H1 (cell line): ENCODE results near the gene PRKAR1B. TPM values are rescaled to one million over a fixed set of nuclear protein-coding genes. Genes with fewer than 3 reads are reported as not detected.
A peak's percentile ranks its signal among the peaks of the same experiment; 100 is the strongest.

Source experiments
- CTCF ChIA-PET: fragments of 300-600 bp; sonication (Branson Sonifier 250); formaldehyde crosslinking; loops from one replicate; lab custom pipeline; 2021; ENCODE audit not compliant: partially characterized antibody; lab: Charles Lee
- POLR2A ChIA-PET: fragments of 300-600 bp; sonication (Branson Sonifier 250); formaldehyde crosslinking; loops from one replicate; lab custom pipeline; 2021; ENCODE audit warnings: inconsistent platforms; ENCODE audit not compliant: partially characterized antibody; lab: Charles Lee
- DNase-seq, 2 experiments: peaks; one replicate each; pipeline versions ENCODE4 v3.0.0 to v3.0.0-alpha.2; 2010 to 2022; ENCODE audit warnings: low spot score in 2 of 2, low read depth in 1 of 2, mixed read lengths in 1 of 2
- FAIRE-seq: peaks from 2 replicates; lab custom pipeline; 2011; peaks lifted over from hg19 to GRCh38; lab: Jason Lieb, UNC
- H2AFZ ChIP-seq: 2 replicates; pipeline ENCODE4 v1.8.1; 2012; ENCODE audit warnings: low read length, inconsistent platforms
- H2AK5ac ChIP-seq: 2 replicates; pipeline ENCODE4 v1.6.1; 2013; ENCODE audit warnings: low read depth, low read length
- H2BK120ac ChIP-seq: replicated peaks from 2 replicates; pipeline ENCODE3; 2013; ENCODE audit warnings: low read depth, low read length, inconsistent platforms
- H2BK12ac ChIP-seq: 2 replicates; pipeline ENCODE4 v1.6.1; 2013; ENCODE audit warnings: low read depth, low read length
- H2BK15ac ChIP-seq: 2 replicates; pipeline ENCODE4 v1.6.1; 2013; ENCODE audit warnings: low read length
- H2BK20ac ChIP-seq: 2 replicates; pipeline ENCODE4 v1.6.1; 2013; ENCODE audit warnings: low read length
- H2BK5ac ChIP-seq: 2 replicates; pipeline ENCODE4 v1.6.1; 2013; ENCODE audit warnings: low read depth, low read length
- H3K14ac ChIP-seq: 2 replicates; pipeline ENCODE4 v1.6.1; 2013; ENCODE audit warnings: inconsistent platforms; ENCODE audit not compliant: insufficient read length
- H3K18ac ChIP-seq: 2 replicates; pipeline ENCODE4 v1.6.1; 2013; ENCODE audit warnings: low read length; ENCODE audit errors: extremely low read depth
- H3K23ac ChIP-seq: 2 replicates; pipeline ENCODE4 v1.6.1; 2013; ENCODE audit warnings: inconsistent platforms; ENCODE audit not compliant: insufficient read length
- H3K23me2 ChIP-seq: 2 replicates; pipeline ENCODE4 v1.6.1; 2013; ENCODE audit warnings: low read depth, low read length
- H3K27ac ChIP-seq: 2 replicates; pipeline ENCODE4 v1.6.1; 2011; ENCODE audit warnings: low read depth, low read length, inconsistent platforms
- H3K27me3 ChIP-seq, 4 experiments: replicated peaks in 1 of 4; 1 replicate in 1 of 4; 2 replicates in 3 of 4; pipeline versions ENCODE4 v1.6.1 to v1.8.1; 2011 to 2013; ENCODE audit warnings: low read length in 3 of 4, mild to moderate bottlenecking in 3 of 4, inconsistent platforms in 2 of 4, mixed read lengths in 2 of 4, moderate library complexity in 1 of 4; ENCODE audit not compliant: control insufficient read depth in 3 of 4, insufficient read depth in 3 of 4; ENCODE audit errors: extremely low read depth in 1 of 4
- H3K36me3 ChIP-seq, 4 experiments: 2 replicates each; pipeline versions ENCODE4 v1.6.1 to v1.8.1; 2011 to 2013; ENCODE audit warnings: mild to moderate bottlenecking in 4 of 4, low read length in 3 of 4, moderate library complexity in 2 of 4, control low read depth in 1 of 4, inconsistent platforms in 1 of 4; ENCODE audit not compliant: insufficient read depth in 4 of 4, control insufficient read depth in 2 of 4
- H3K4ac ChIP-seq: replicated peaks from 2 replicates; pipeline ENCODE3; 2013; ENCODE audit warnings: low read length, low read depth, mixed read lengths, inconsistent platforms; ENCODE audit not compliant: insufficient read length
- H3K4me1 ChIP-seq, 4 experiments: replicated peaks in 1 of 4; 1 replicate in 1 of 4; 2 replicates in 3 of 4; pipeline versions ENCODE4 v1.6.1 to v1.8.1; 2011 to 2013; ENCODE audit warnings: low read length in 3 of 4, inconsistent platforms in 2 of 4, mixed read lengths in 1 of 4; ENCODE audit not compliant: insufficient read depth in 4 of 4, control insufficient read depth in 3 of 4
- H3K4me2 ChIP-seq, 2 experiments: 2 replicates each; pipeline versions ENCODE4 v1.6.1 to v1.8.1; 2011 to 2013; ENCODE audit warnings: low read depth in 2 of 2, low read length in 2 of 2, control low read depth in 1 of 2, inconsistent platforms in 1 of 2, mild to moderate bottlenecking in 1 of 2; ENCODE audit not compliant: insufficient read depth in 1 of 2
- H3K4me3 ChIP-seq, 4 experiments: fragments of 200-600, 300-600 bp in 1 of 4; sonication (generic), shearing (Covaris generic), sonication (Bioruptor Twin) in 1 of 4; 2 replicates each; pipeline versions ENCODE4 v1.5.1 to v1.8.1; 2011 to 2016; ENCODE audit warnings: low read length in 4 of 4, low read depth in 3 of 4, control low read depth in 2 of 4, inconsistent platforms in 2 of 4, mild to moderate bottlenecking in 2 of 4, mixed read lengths in 1 of 4, moderate library complexity in 1 of 4; ENCODE audit not compliant: insufficient read depth in 2 of 4; ENCODE audit errors: extremely low read depth in 1 of 4
- H3K56ac ChIP-seq: replicated peaks from 2 replicates; pipeline ENCODE3; 2013; ENCODE audit warnings: low read depth, mild to moderate bottlenecking, mixed read lengths, low read length, inconsistent platforms; ENCODE audit not compliant: insufficient read length
- H3K79me1 ChIP-seq: 2 replicates; pipeline ENCODE4 v1.6.1; 2013; ENCODE audit warnings: low read depth, low read length, control low read depth
- H3K79me2 ChIP-seq, 2 experiments: 2 replicates each; pipeline versions ENCODE4 v1.6.1 to v1.8.1; 2012 to 2013; ENCODE audit warnings: low read length in 2 of 2, mild to moderate bottlenecking in 2 of 2, inconsistent platforms in 1 of 2; ENCODE audit not compliant: insufficient read depth in 2 of 2, control insufficient read depth in 1 of 2
- H3K9ac ChIP-seq, 4 experiments: replicated peaks in 1 of 4; 1 replicate in 1 of 4; 2 replicates in 3 of 4; pipeline versions ENCODE4 v1.6.1 to v1.8.1; 2011 to 2013; ENCODE audit warnings: low read depth in 3 of 4, low read length in 3 of 4, control low read depth in 2 of 4, mild to moderate bottlenecking in 2 of 4, moderate library complexity in 2 of 4, inconsistent platforms in 1 of 4; ENCODE audit errors: extremely low read depth in 1 of 4
- H3K9me3 ChIP-seq, 2 experiments: 2 replicates each; pipeline versions ENCODE4 v1.6.1 to v1.8.1; 2012 to 2013; ENCODE audit warnings: mild to moderate bottlenecking in 2 of 2, moderate library complexity in 2 of 2, control low read depth in 1 of 2, inconsistent platforms in 1 of 2, low read depth in 1 of 2, low read length in 1 of 2, mixed read lengths in 1 of 2; ENCODE audit not compliant: insufficient read depth in 2 of 2
- H4K20me1 ChIP-seq, 2 experiments: replicated peaks in 1 of 2; 2 replicates each; pipeline versions ENCODE3 to v1.8.1; 2011 to 2013; ENCODE audit warnings: inconsistent platforms in 2 of 2, low read length in 2 of 2, mild to moderate bottlenecking in 1 of 2; ENCODE audit not compliant: insufficient read depth in 2 of 2, control insufficient read depth in 1 of 2
- H4K5ac ChIP-seq: 2 replicates; pipeline ENCODE4 v1.6.1; 2013; ENCODE audit warnings: low read length, low read depth, mixed read lengths, inconsistent platforms; ENCODE audit not compliant: insufficient read length
- H4K8ac ChIP-seq: 2 replicates; pipeline ENCODE4 v1.8.0; 2013; ENCODE audit warnings: mild to moderate bottlenecking, moderate library complexity, low read length, inconsistent platforms; ENCODE audit not compliant: insufficient read depth; ENCODE audit errors: extremely low read depth
- H4K91ac ChIP-seq: replicated peaks from 2 replicates; pipeline ENCODE3; 2013; ENCODE audit warnings: low read length, mixed read lengths, inconsistent platforms; ENCODE audit not compliant: insufficient read length
- CTCF ChIP-seq, 3 experiments: IDR thresholded peaks; 1 replicate in 2 of 3; 2 replicates in 1 of 3; pipeline versions ENCODE4 v1.5.1 to v1.6.1; 2011; ENCODE audit warnings: low read length in 3 of 3, mild to moderate bottlenecking in 3 of 3, inconsistent platforms in 2 of 3, low read depth in 1 of 3, moderate library complexity in 1 of 3; ENCODE audit not compliant: insufficient read depth in 1 of 3; ENCODE audit errors: control extremely low read depth in 1 of 3
- NANOG ChIP-seq: IDR thresholded peaks from 2 replicates; pipeline ENCODE4 v1.6.1; 2011; ENCODE audit warnings: low read length, low read depth, mild to moderate bottlenecking, inconsistent platforms; ENCODE audit not compliant: insufficient read depth, poor library complexity, severe bottlenecking
- RAD21 ChIP-seq, 2 experiments: IDR thresholded peaks in 1 of 2; conservative IDR thresholded peaks in 1 of 2; 2 replicates each; pipeline ENCODE4 v1.6.1; 2011; ENCODE audit warnings: low read depth in 2 of 2, low read length in 2 of 2, improper control_type of control experiment in 1 of 2, inconsistent platforms in 1 of 2, mild to moderate bottlenecking in 1 of 2, moderate library complexity in 1 of 2
- WGBS, 2 experiments: shearing (Covaris generic) in 1 of 2; methylation state at CpG; one replicate each; pipeline versions ENCODE4 v1.1.6 to v1.1.7; 2013 to 2015; ENCODE audit warnings: low lambda C conversion rate in 2 of 2, mixed read lengths in 2 of 2, inconsistent platforms in 1 of 2, low coverage in 1 of 2, missing lambda C conversion rate in 1 of 2; ENCODE audit not compliant: insufficient replicate concordance in 2 of 2, insufficient coverage in 1 of 2, insufficient read length in 1 of 2; ENCODE audit errors: extremely low coverage in 1 of 2, missing lambda C conversion rate in 1 of 2; 5-methylcytosine and 5-hydroxymethylcytosine counted together
- polyA plus RNA-seq, 7 experiments: library from polyadenylated mRNA; depleted of rRNA in 3 of 7; stranded (reverse) in 5 of 7; unstranded in 2 of 7; fragments of >200 nt in 5 of 7; fragments of 200-250 nt in 2 of 7; gene quantifications; 1 replicate in 5 of 7; 2 replicates in 1 of 7; 4 replicates in 1 of 7; pipeline versions ENCODE4 v1.2.1 to v1.2.3, GENCODE V29; 2011 to 2013; ENCODE audit warnings: missing spikeins in 2 of 7, mixed read lengths in 2 of 7
- total RNA-seq: library from RNA; stranded (reverse); fragmentation: NEBNext Ultra II Directional; extraction: Animal tissue kit (Norgen Biotek cat#: 25700); gene quantifications from 2 replicates; pipeline ENCODE4 v1.2.1, GENCODE V29; 2021

The PRKAR1B gene
- total and polyA plus RNA-seq, 2 of the 8 experiments (the other 6 are each of a cell fraction or from before 2014, with no cell fraction given) = 12.3 to 55.7 TPM

- H3K79me2 ChIP-seq = no peaks in the 10 kb centered on the region
- peaks cover 0 to 3% (median under 1%) of the 10 kb centered on the region in 4 experiments; a peak in 2 of 7 replicates for H3K4me1 ChIP-seq
- TF ChIP-seq RAD21 (IDR thresholded peaks at IDR 0.05 in 1 of 2, conservative IDR thresholded peaks at IDR 0.05 in 1 of 2; ENCODE audit: low read depth in 2 of 2, low read length in 2 of 2) = peak; percentile 34 to 48; a peak in 3 of 4 replicates
- TF ChIP-seq CTCF (IDR thresholded peaks at IDR 0.05; ENCODE audit: control extremely low read depth in 1 of 3, insufficient read depth in 1 of 3, low read depth in 1 of 3, low read length in 3 of 3) = peak; percentile 18 to 48 (median 40); a peak in 3 of 4 replicates
- TF ChIP-seq NANOG = no peak
- H3K4ac ChIP-seq = no peak overlapping the region
- no peak overlapping the region for H2BK5ac ChIP-seq
- H3K27ac ChIP-seq = no peak overlapping the region
- H4K91ac ChIP-seq = no peak overlapping the region
- no peaks in the 10 kb centered on the region for H3K27me3 ChIP-seq
- H2AFZ ChIP-seq = no peak overlapping the region
- no peak overlapping the region for H4K8ac ChIP-seq
- H3K4me3 ChIP-seq = no peak overlapping the region
- no peaks in the 10 kb centered on the region for H3K9me3 ChIP-seq
- H3K56ac ChIP-seq = no peak overlapping the region
- H3K14ac ChIP-seq = no peak overlapping the region
- H3K4me2 ChIP-seq = no peak overlapping the region
- no peak overlapping the region for H3K18ac ChIP-seq
- CTCF ChIA-PET = interaction anchor here (0.6 to 4.0 kb wide), 9 partner anchors 11 to 447 kb away, joined by 3 to 22 read pairs (median 4); no protein-coding TSS in a partner anchor
- H3K9ac ChIP-seq = no peak overlapping the region
- H2BK12ac ChIP-seq = no peak overlapping the region
- no peak overlapping the region for H4K5ac ChIP-seq
- POLR2A ChIA-PET = no interaction called here
- no peak overlapping the region for H2BK120ac ChIP-seq
- DNase-seq = peak; percentile 10 to 63
- no peak for FAIRE-seq
- no peak overlapping the region for H3K23ac ChIP-seq
- H2BK20ac ChIP-seq = no peak overlapping the region
- 93% methylated on average over 32 of the region's 36 CpGs; no CpG with 5 or more reads in 1 of the 2 experiments for WGBS, 2 experiments
- peaks cover 2 to 8% of the 10 kb centered on the region in 2 experiments for H4K20me1 ChIP-seq
- H3K36me3 ChIP-seq = peaks cover 8 to 23% (median 16%) of the 10 kb centered on the region in 4 experiments
- H3K23me2 ChIP-seq = no peaks in the 10 kb centered on the region
- H3K79me1 ChIP-seq = no peaks in the 10 kb centered on the region; the same call in 1 of the 2 replicates
- no peak overlapping the region for H2AK5ac ChIP-seq
- H2BK15ac ChIP-seq = no peak overlapping the region
Measured at GRCh38 chr7:768881-769504, 41.9 kb upstream of the PRKAR1B start.
